Fibroblast of lung (primary cell): Measurements from ENCODE around the gene B3GLCT.

Experiments
- EZH2 ChIP-seq: IDR thresholded peaks from 2 replicates; pipeline ENCODE4 v1.5.1; 2012; ENCODE audit warnings: low read length, control low read depth, mild to moderate bottlenecking; ENCODE audit errors: missing control alignments
- TF ChIP-seq, protein P1 (sequence below), 2 donors: IDR thresholded peaks in 1 of 2; conservative IDR thresholded peaks in 1 of 2; 1 replicate in 1 of 2; 2 replicates in 1 of 2; pipeline ENCODE4 v1.5.1; 2011 to 2012; ENCODE audit warnings: low read length in 2 of 2, control low read depth in 1 of 2, inconsistent platforms in 1 of 2, low read depth in 1 of 2, mild to moderate bottlenecking in 1 of 2

DNA sequence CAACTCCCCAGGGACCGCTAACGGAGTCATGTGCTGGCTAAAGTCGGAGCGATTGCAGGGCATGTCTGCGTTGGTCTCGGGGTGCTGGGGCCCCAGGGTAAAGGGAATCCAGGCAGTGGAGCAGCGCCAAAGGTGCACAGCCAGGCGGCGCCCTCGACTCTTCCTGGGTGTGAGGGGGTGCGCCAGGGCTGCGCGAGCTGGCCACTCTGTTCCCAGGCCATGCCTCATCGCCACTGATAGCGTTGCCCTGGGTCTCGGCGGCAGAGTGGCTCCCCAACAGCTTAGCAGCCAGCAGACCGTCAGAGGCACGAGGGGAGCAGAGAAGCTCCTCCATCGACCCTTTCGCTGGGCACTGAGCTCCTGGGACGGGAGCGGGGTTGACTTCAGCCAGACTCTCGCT is 152.7 kb downstream of the B3GLCT start:
- TF ChIP-seq, protein P1, sequence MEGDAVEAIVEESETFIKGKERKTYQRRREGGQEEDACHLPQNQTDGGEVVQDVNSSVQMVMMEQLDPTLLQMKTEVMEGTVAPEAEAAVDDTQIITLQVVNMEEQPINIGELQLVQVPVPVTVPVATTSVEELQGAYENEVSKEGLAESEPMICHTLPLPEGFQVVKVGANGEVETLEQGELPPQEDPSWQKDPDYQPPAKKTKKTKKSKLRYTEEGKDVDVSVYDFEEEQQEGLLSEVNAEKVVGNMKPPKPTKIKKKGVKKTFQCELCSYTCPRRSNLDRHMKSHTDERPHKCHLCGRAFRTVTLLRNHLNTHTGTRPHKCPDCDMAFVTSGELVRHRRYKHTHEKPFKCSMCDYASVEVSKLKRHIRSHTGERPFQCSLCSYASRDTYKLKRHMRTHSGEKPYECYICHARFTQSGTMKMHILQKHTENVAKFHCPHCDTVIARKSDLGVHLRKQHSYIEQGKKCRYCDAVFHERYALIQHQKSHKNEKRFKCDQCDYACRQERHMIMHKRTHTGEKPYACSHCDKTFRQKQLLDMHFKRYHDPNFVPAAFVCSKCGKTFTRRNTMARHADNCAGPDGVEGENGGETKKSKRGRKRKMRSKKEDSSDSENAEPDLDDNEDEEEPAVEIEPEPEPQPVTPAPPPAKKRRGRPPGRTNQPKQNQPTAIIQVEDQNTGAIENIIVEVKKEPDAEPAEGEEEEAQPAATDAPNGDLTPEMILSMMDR (conservative IDR thresholded peaks at IDR 0.05 in 1 of 2, IDR thresholded peaks at IDR 0.05 in 1 of 2; ENCODE audit: low read depth in 1 of 2, low read length in 2 of 2): no peak
- no peak for TF ChIP-seq EZH2
